B cell (primary cell): ENCODE results near the gene EFHD2. TPM values are rescaled to one million over a fixed set of nuclear protein-coding genes. Genes with fewer than 3 reads are reported as not detected.

Experiments used
- ATAC-seq: fragments of 200-7000 bp; cut with Tn5 transposase; one replicate; pipeline ENCODE4 v1.10.0; 2021; ENCODE audit warnings: low read depth, mild to moderate bottlenecking, moderate number of reproducible peaks, moderate library complexity
- CTCF ChIA-PET: fragments of 350-600 bp; sonication (Branson Sonifier 250); formaldehyde crosslinking; loops from one replicate; lab custom pipeline; 2021; ENCODE audit warnings: antibody characterized with exemption, inconsistent platforms; lab: Charles Lee
- POLR2A ChIA-PET: fragments of 350-600 bp; sonication (Branson Sonifier 250); formaldehyde crosslinking; loops from one replicate; lab custom pipeline; 2021; ENCODE audit warnings: antibody characterized with exemption; lab: Charles Lee
- DNase-seq: peaks from one replicate; pipeline ENCODE4 v3.0.0; 2013
- H2AFZ ChIP-seq: 2 replicates; pipeline ENCODE4 v1.6.1; 2012; ENCODE audit warnings: mild to moderate bottlenecking, low read depth, low read length; ENCODE audit not compliant: insufficient read depth, poor library complexity, severe bottlenecking
- H3K27ac ChIP-seq, 2 donors: 1 replicate in 1 of 2; 2 replicates in 1 of 2; pipeline ENCODE4 v1.5.1; 2012 to 2013; ENCODE audit warnings: low read length in 2 of 2, mild to moderate bottlenecking in 2 of 2, moderate library complexity in 1 of 2
- H3K27me3 ChIP-seq, 4 experiments: fragments of 200-600 bp in 1 of 4; sonication (generic) in 1 of 4; replicated peaks in 1 of 4; 1 replicate in 2 of 4; 2 replicates in 2 of 4; pipeline versions ENCODE4 v1.6.1 to v1.7.0; 2013 to 2016; ENCODE audit warnings: low read length in 3 of 4, mild to moderate bottlenecking in 2 of 4, mixed read lengths in 1 of 4, moderate library complexity in 1 of 4; ENCODE audit not compliant: insufficient read depth in 4 of 4, control insufficient read depth in 3 of 4; ENCODE audit errors: control extremely low read depth in 1 of 4
- H3K36me3 ChIP-seq, 2 experiments: replicated peaks in 1 of 2; 1 replicate in 1 of 2; 2 replicates in 1 of 2; pipeline versions ENCODE4 v1.6.1 to v1.7.1; 2013; ENCODE audit warnings: low read length in 1 of 2; ENCODE audit not compliant: insufficient read depth in 2 of 2, control insufficient read depth in 1 of 2; ENCODE audit errors: control extremely low read depth in 1 of 2, extremely low read depth in 1 of 2
- H3K4me1 ChIP-seq, 2 donors: fragments of 200-600 bp in 1 of 2; sonication (generic) in 1 of 2; 1 replicate in 1 of 2; 2 replicates in 1 of 2; pipeline versions ENCODE4 v1.5.1 to v1.6.1; 2013 to 2017; ENCODE audit warnings: low read length in 2 of 2; ENCODE audit not compliant: control insufficient read depth in 2 of 2, insufficient read depth in 2 of 2
- H3K4me2 ChIP-seq: replicated peaks from 2 replicates; pipeline ENCODE3; 2012; ENCODE audit warnings: mild to moderate bottlenecking, low read depth, low read length; ENCODE audit not compliant: poor library complexity, severe bottlenecking
- H3K4me3 ChIP-seq, 5 experiments: fragments of 200-600 bp in 1 of 5; sonication (generic) in 1 of 5; 1 replicate in 3 of 5; 2 replicates in 2 of 5; pipeline versions ENCODE4 v1.5.1 to v1.7.0; 2011 to 2016; ENCODE audit warnings: low read length in 4 of 5, mild to moderate bottlenecking in 4 of 5, low read depth in 2 of 5, control low read depth in 1 of 5, moderate library complexity in 1 of 5; ENCODE audit not compliant: insufficient read depth in 1 of 5; ENCODE audit errors: control extremely low read depth in 1 of 5, extremely low read depth in 1 of 5
- H3K79me2 ChIP-seq: fragments of 200-600 bp; sonication (generic); one replicate; pipeline ENCODE4 v1.6.0; 2016; ENCODE audit warnings: low read length; ENCODE audit not compliant: control insufficient read depth, insufficient read depth
- H3K9ac ChIP-seq: fragments of 200-600 bp; sonication (generic); 2 replicates; pipeline ENCODE4 v1.6.1; 2017; ENCODE audit warnings: mild to moderate bottlenecking, low read length, moderate library complexity
- H3K9me3 ChIP-seq, 3 donors: one replicate each; pipeline versions ENCODE4 v1.6.1 to v1.7.1; 2013; ENCODE audit warnings: low read length in 2 of 3; ENCODE audit not compliant: control insufficient read depth in 2 of 3, insufficient read depth in 1 of 3; ENCODE audit errors: control extremely low read depth in 1 of 3
- H4K20me1 ChIP-seq: 2 replicates; pipeline ENCODE4 v1.6.0; 2012; ENCODE audit warnings: mild to moderate bottlenecking, low read length; ENCODE audit not compliant: insufficient read depth, control insufficient read depth, poor library complexity, severe bottlenecking
- H3K27ac Mint-ChIP-seq: one replicate; pipeline ENCODE4 v1.8.0; 2021; ENCODE audit warnings: mixed read lengths
- H3K27me3 Mint-ChIP-seq: one replicate; pipeline ENCODE4 v1.8.0; 2021; ENCODE audit warnings: mixed read lengths
- H3K4me1 Mint-ChIP-seq: one replicate; pipeline ENCODE4 v1.8.0; 2021; ENCODE audit warnings: mixed read lengths
- H3K4me3 Mint-ChIP-seq: one replicate; pipeline ENCODE4 v1.8.0; 2021; ENCODE audit warnings: mixed read lengths
- H3K9me3 Mint-ChIP-seq: one replicate; pipeline ENCODE4 v1.8.0; 2022; ENCODE audit warnings: mixed read lengths; ENCODE audit not compliant: insufficient read depth
- CTCF ChIP-seq: fragments of 200-600 bp; IDR thresholded peaks from one replicate; pipeline ENCODE4 v1.8.0; 2022; ENCODE audit warnings: antibody characterized with exemption, mild to moderate bottlenecking
- EZH2 ChIP-seq: IDR thresholded peaks from 2 replicates; pipeline ENCODE4 v1.6.1; 2012; ENCODE audit warnings: borderline replicate concordance, low read depth, mild to moderate bottlenecking, moderate library complexity, low read length; ENCODE audit not compliant: insufficient read depth, poor library complexity, severe bottlenecking
- WGBS: methylation state at CpG from one replicate; pipeline ENCODE4 v1.1.5; 2013; ENCODE audit warnings: missing lambda C conversion rate; ENCODE audit not compliant: insufficient coverage; 5-methylcytosine and 5-hydroxymethylcytosine counted together
- intact Hi-C: fragments of 100-400 bp; cut with micrococcal nuclease; formaldehyde crosslinking; loops from one replicate; pipeline ENCODE4 v1.10.0; 2022
- polyA plus RNA-seq: library from polyadenylated mRNA; depleted of rRNA; stranded (reverse); fragments of >200 nt; gene quantifications from 2 replicates; pipeline ENCODE4 v1.2.3, GENCODE V29; 2012
- total RNA-seq, 2 donors: library from RNA; stranded (reverse); fragments of 120-200 nt in 1 of 2; gene quantifications; 1 replicate in 1 of 2; 2 replicates in 1 of 2; pipeline versions ENCODE4 v1.2.3 to v1.2.4, GENCODE V29; 2013 to 2022

Gene EFHD2
- total and polyA plus RNA-seq, 2 donors (not counting 1 experiment from before 2014, with no cell fraction given): 39.3 to 67.2 TPM

GRCh38 chr1:15423355-15424077, 13.8 kb downstream of the EFHD2 start:
- peaks cover 0 to 38% of the 10 kb centered on the region in 2 experiments for H3K36me3 ChIP-seq
- POLR2A ChIA-PET: no interaction called here
- DNase-seq (no peak), ATAC-seq (no peak)
- peaks cover 0 to 5% (median 0%) of the 10 kb centered on the region in 3 donors for H3K9me3 ChIP-seq
- H3K9ac ChIP-seq: no peak overlapping the region
- no peaks in the 10 kb centered on the region for H3K27me3 ChIP-seq
- H3K4me1 ChIP-seq: no peaks in the 10 kb centered on the region
- H2AFZ ChIP-seq: no peak overlapping the region
- no peak overlapping the region for H3K4me2 ChIP-seq
- H3K4me1 Mint-ChIP-seq: peaks cover 6% of the 10 kb centered on the region
- peaks cover 76% of the 10 kb centered on the region for H4K20me1 ChIP-seq
- WGBS: 93% methylated on average over 8 of the region's 11 CpGs
- no peak overlapping the region for H3K4me3 ChIP-seq
- no peak overlapping the region for H3K27ac ChIP-seq
- intact Hi-C loops: no loop called here
- CTCF ChIA-PET: interaction anchor here (0.9 to 1.6 kb wide), 2 partner anchors 11 to 100 kb away, joined by 5 read pairs; no protein-coding TSS in a partner anchor
- peaks cover 35% of the 10 kb centered on the region for H3K79me2 ChIP-seq
- no peaks in the 10 kb centered on the region for H3K9me3 Mint-ChIP-seq
- H3K4me3 Mint-ChIP-seq: no peak overlapping the region
- H3K27me3 Mint-ChIP-seq: no peaks in the 10 kb centered on the region
- no peak for TF ChIP-seq EZH2
- TF ChIP-seq CTCF: no peak
- no peak overlapping the region for H3K27ac Mint-ChIP-seq

GRCh38 chr1:15424146-15424667, 14.5 kb downstream of the EFHD2 start:
- Histone ChIP-seq H2AFZ (no peak overlapping the region), H3K4me1 (no peaks in the 10 kb centered on the region), H3K36me3 (peaks cover 0 to 38% of the 10 kb centered on the region in 2 experiments), H3K27me3 (no peaks in the 10 kb centered on the region), H3K27ac (no peak overlapping the region), H3K9ac (no peak overlapping the region), H3K79me2 (peaks cover 28% of the 10 kb centered on the region), H4K20me1 (peaks cover 69% of the 10 kb centered on the region), H3K4me2 (no peak overlapping the region), H3K4me3 (no peak overlapping the region), H3K9me3 (peaks cover 0 to 5% (median 0%) of the 10 kb centered on the region in 3 donors)
- H3K4me3 Mint-ChIP-seq: no peak overlapping the region
- POLR2A ChIA-PET: no interaction called here
- CTCF ChIA-PET: interaction anchor here (0.9 to 1.6 kb wide), 2 partner anchors 12 to 101 kb away, joined by 5 read pairs; no protein-coding TSS in a partner anchor
- no peaks in the 10 kb centered on the region for H3K9me3 Mint-ChIP-seq
- intact Hi-C loops: no loop called here
- WGBS: 98% methylated on average over 6 of the region's 13 CpGs
- ATAC-seq: no peak
- no peaks in the 10 kb centered on the region for H3K27me3 Mint-ChIP-seq
- TF ChIP-seq CTCF (no peak), EZH2 (no peak)
- peak overlapping the region; percentile 53 for H3K27ac Mint-ChIP-seq
- H3K4me1 Mint-ChIP-seq: peaks cover 2% of the 10 kb centered on the region
- DNase-seq: no peak
